Esophagus squamous epithelium (tissue), 4 donors: ENCODE measurements around the gene C8A.

Experiments
- POLR2A ChIP-seq, 4 donors: fragments of 450-650 bp; IDR thresholded peaks; one replicate each; pipeline ENCODE4 v1.6.1; 2017; ENCODE audit warnings: antibody characterized with exemption in 4 of 4, mild to moderate bottlenecking in 4 of 4, moderate library complexity in 3 of 4
- TF ChIP-seq, protein P1 (sequence below), 6 experiments: fragments of 450-650 bp in 4 of 6; fragments of 200-600 bp in 2 of 6; sonication (generic) in 2 of 6; IDR thresholded peaks; one replicate each; pipeline ENCODE4 v1.5.1; 2016 to 2019; ENCODE audit warnings: antibody characterized with exemption in 6 of 6, mild to moderate bottlenecking in 4 of 6, moderate library complexity in 4 of 6

DNA sequence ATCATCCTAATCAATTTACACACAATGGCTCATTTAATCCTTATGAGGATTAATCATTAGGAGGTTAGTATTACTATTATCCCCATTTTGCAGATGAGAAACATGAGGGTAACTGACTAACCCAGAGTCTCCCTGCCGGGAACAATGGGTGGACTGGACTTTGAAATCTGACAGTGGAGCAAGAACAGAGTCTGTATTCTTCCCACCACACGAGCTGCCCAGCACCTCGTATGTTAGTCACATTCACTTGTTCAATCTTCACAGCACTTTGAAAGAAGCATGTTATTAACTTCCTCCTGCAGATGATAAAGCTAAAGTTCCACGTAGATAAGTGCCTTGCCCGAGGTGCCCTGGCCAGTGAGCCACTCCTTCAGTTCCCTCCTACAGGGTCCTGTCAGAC, 98.8 kb downstream of the C8A start:
- TF ChIP-seq, protein P1, sequence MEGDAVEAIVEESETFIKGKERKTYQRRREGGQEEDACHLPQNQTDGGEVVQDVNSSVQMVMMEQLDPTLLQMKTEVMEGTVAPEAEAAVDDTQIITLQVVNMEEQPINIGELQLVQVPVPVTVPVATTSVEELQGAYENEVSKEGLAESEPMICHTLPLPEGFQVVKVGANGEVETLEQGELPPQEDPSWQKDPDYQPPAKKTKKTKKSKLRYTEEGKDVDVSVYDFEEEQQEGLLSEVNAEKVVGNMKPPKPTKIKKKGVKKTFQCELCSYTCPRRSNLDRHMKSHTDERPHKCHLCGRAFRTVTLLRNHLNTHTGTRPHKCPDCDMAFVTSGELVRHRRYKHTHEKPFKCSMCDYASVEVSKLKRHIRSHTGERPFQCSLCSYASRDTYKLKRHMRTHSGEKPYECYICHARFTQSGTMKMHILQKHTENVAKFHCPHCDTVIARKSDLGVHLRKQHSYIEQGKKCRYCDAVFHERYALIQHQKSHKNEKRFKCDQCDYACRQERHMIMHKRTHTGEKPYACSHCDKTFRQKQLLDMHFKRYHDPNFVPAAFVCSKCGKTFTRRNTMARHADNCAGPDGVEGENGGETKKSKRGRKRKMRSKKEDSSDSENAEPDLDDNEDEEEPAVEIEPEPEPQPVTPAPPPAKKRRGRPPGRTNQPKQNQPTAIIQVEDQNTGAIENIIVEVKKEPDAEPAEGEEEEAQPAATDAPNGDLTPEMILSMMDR (IDR thresholded peaks at IDR 0.05) = no peak
- no peak for TF ChIP-seq POLR2A (IDR thresholded peaks at IDR 0.05)
